A673 (cell line): ENCODE results near the gene MYCN. TPM values are rescaled to one million over a fixed set of nuclear protein-coding genes. Genes with fewer than 3 reads are reported as not detected.

Source experiments
- BruUV-seq: library from RNA; stranded (reverse); fragments of 400-500 nt; replicated peaks from 2 replicates; lab custom pipeline; 2021; lab: Mats Ljungman, UMichigan
- CTCF ChIA-PET: fragments of 300-600 bp; sonication (Branson Sonifier 250); formaldehyde crosslinking; loops from one replicate; lab custom pipeline; 2022; ENCODE audit warnings: antibody characterized with exemption; lab: Charles Lee
- POLR2A ChIA-PET: fragments of 300-600 bp; sonication (Branson Sonifier 250); formaldehyde crosslinking; loops from one replicate; lab custom pipeline; 2022; ENCODE audit warnings: antibody characterized with exemption; ENCODE audit not compliant: low non-redundant PET; lab: Charles Lee
- DNase-seq: peaks from one replicate; pipeline ENCODE4 v3.0.0-alpha.2; 2015; ENCODE audit warnings: low spot score
- H3K27ac ChIP-seq: fragments of 200-600 bp; sonication (generic); 2 replicates; pipeline ENCODE4 v1.5.1; 2016; ENCODE audit warnings: mixed run types, low read depth, mild to moderate bottlenecking, mixed read lengths, antibody characterized with exemption, low read length; ENCODE audit not compliant: poor library complexity, severe bottlenecking
- H3K27me3 ChIP-seq: fragments of 200-600 bp; sonication (generic); replicated peaks from 2 replicates; pipeline ENCODE4 v1.6.1; 2017; ENCODE audit warnings: mixed run types, low read depth, mild to moderate bottlenecking, mixed read lengths, antibody characterized with exemption, low read length; ENCODE audit not compliant: insufficient read depth, poor library complexity
- H3K36me3 ChIP-seq: fragments of 200-600 bp; sonication (generic); 2 replicates; pipeline ENCODE4 v1.6.1; 2016; ENCODE audit warnings: mixed run types, mild to moderate bottlenecking, mixed read lengths, antibody characterized with exemption, low read length; ENCODE audit not compliant: insufficient read depth, poor library complexity, severe bottlenecking
- H3K4me1 ChIP-seq: fragments of 200-600 bp; sonication (generic); 2 replicates; pipeline ENCODE4 v1.6.1; 2017; ENCODE audit warnings: mixed run types, mild to moderate bottlenecking, mixed read lengths, antibody characterized with exemption, low read length; ENCODE audit not compliant: insufficient read depth, poor library complexity, severe bottlenecking
- H3K4me3 ChIP-seq: fragments of 200-600 bp; sonication (generic); 2 replicates; pipeline ENCODE4 v1.5.1; 2016; ENCODE audit warnings: low read depth, mixed run types, mild to moderate bottlenecking, mixed read lengths, low read length; ENCODE audit not compliant: poor library complexity, severe bottlenecking
- H3K9me3 ChIP-seq: fragments of 200-600 bp; sonication (generic); 2 replicates; pipeline ENCODE4 v1.6.1; 2016; ENCODE audit warnings: mixed run types, low read depth, mild to moderate bottlenecking, mixed read lengths, antibody characterized with exemption, low read length; ENCODE audit not compliant: poor library complexity, severe bottlenecking
- CTCF ChIP-seq: fragments of 300-800, 200-600 bp; sonication (generic); conservative IDR thresholded peaks from 2 replicates; pipeline ENCODE4 v1.5.1; 2017; ENCODE audit warnings: low read depth, mild to moderate bottlenecking, antibody characterized with exemption, low read length, moderate library complexity, mixed read lengths
- EZH2 ChIP-seq: fragments of 200-600 bp; sonication (generic); IDR thresholded peaks from 2 replicates; pipeline ENCODE4 v1.6.1; 2017; ENCODE audit warnings: borderline replicate concordance, low read depth, mild to moderate bottlenecking, mixed read lengths, antibody characterized with exemption, low read length; ENCODE audit not compliant: poor library complexity, severe bottlenecking
- intact Hi-C: fragments of 100-400 bp; cut with micrococcal nuclease; formaldehyde crosslinking; loops from one replicate; pipeline ENCODE4 v1.10.0; 2022; ENCODE audit not compliant: unreplicated experiment
- total RNA-seq: library from RNA; stranded (reverse); gene quantifications from 2 replicates; pipeline ENCODE4 v1.2.3, GENCODE V29; 2021

MYCN gene
- total RNA-seq, 1 experiment from 2014 or later, result 2.8 TPM

GRCh38 chr2:15930589-15931318 lies 9.6 kb upstream of the MYCN start:
- no peaks in the 10 kb centered on the region for H3K9me3 ChIP-seq
- H3K36me3 ChIP-seq, result no peaks in the 10 kb centered on the region
- POLR2A ChIA-PET, result no interaction called here
- no peak overlapping the region for H3K27ac ChIP-seq
- intact Hi-C loops, result no loop called here
- H3K4me3 ChIP-seq, result no peak overlapping the region
- TF ChIP-seq CTCF (no peak), EZH2 (no peak)
- CTCF ChIA-PET, result no interaction called here
- no peaks in the 10 kb centered on the region for H3K4me1 ChIP-seq
- H3K27me3 ChIP-seq, result no peaks in the 10 kb centered on the region
- no peak for DNase-seq
- no TSS peak for BruUV-seq

GRCh38 chr2:15931319-15931890 lies 8.9 kb upstream of the MYCN start:
- DNase-seq, result no peak
- H3K9me3 ChIP-seq, result no peaks in the 10 kb centered on the region
- H3K36me3 ChIP-seq, result no peaks in the 10 kb centered on the region
- intact Hi-C loops, result no loop called here
- POLR2A ChIA-PET, result no interaction called here
- CTCF ChIA-PET, result no interaction called here
- H3K27ac ChIP-seq, result no peak overlapping the region
- H3K4me3 ChIP-seq, result no peak overlapping the region
- no TSS peak for BruUV-seq
- no peak for TF ChIP-seq EZH2
- no peak for TF ChIP-seq CTCF
- no peaks in the 10 kb centered on the region for H3K4me1 ChIP-seq
- no peaks in the 10 kb centered on the region for H3K27me3 ChIP-seq

- Histone ChIP-seq H3K27ac (no peak overlapping the region), H3K9me3 (no peaks in the 10 kb centered on the region), H3K27me3 (no peaks in the 10 kb centered on the region), H3K36me3 (no peaks in the 10 kb centered on the region), H3K4me1 (no peaks in the 10 kb centered on the region), H3K4me3 (no peak overlapping the region)
- BruUV-seq, result no TSS peak
- CTCF ChIA-PET, result no interaction called here
- intact Hi-C loops, result no loop called here
- POLR2A ChIA-PET, result no interaction called here
- TF ChIP-seq CTCF (no peak), EZH2 (no peak)
- no peak for DNase-seq
Measured at GRCh38 chr2:15931950-15932349, 8.4 kb upstream of the MYCN start.
